Esophagus squamous epithelium (tissue), 5 donors: ENCODE data around the gene PXN. TPM values are rescaled to one million over a fixed set of nuclear protein-coding genes. Genes with fewer than 3 reads are reported as not detected.
A peak's percentile ranks its signal among the peaks of the same experiment; 100 is the strongest.
"Not testable (repeated sequence)": the region's sequence is repeated elsewhere in the genome, so short reads cannot be mapped to it uniquely, and the experiment has no call there.

Source experiments
- DNase-seq: peaks from one replicate; lab custom pipeline; 2025; lab: John Stamatoyannopoulos, UW
- H3K27ac ChIP-seq, 4 donors: fragments of 200-600 bp; sonication (generic); one replicate each; pipeline ENCODE4 v1.5.1; 2016 to 2019; ENCODE audit warnings: mild to moderate bottlenecking in 1 of 4
- H3K27me3 ChIP-seq, 4 donors: fragments of 200-600 bp; sonication (generic); 1 replicate in 3 of 4; 2 replicates in 1 of 4; pipeline versions ENCODE4 v1.5.1 to v1.6.0; 2017 to 2021; ENCODE audit warnings: antibody characterized with exemption in 1 of 4
- H3K36me3 ChIP-seq, 3 donors: fragments of 200-600 bp; sonication (generic); one replicate each; pipeline ENCODE4 v1.5.1; 2016 to 2019
- H3K4me1 ChIP-seq, 3 donors: fragments of 200-600 bp; sonication (generic); one replicate each; pipeline ENCODE4 v1.5.1; 2017 to 2019
- H3K4me3 ChIP-seq, 4 donors: fragments of 200-600 bp; sonication (generic); 1 replicate in 3 of 4; 2 replicates in 1 of 4; pipeline ENCODE4 v1.5.1; 2016 to 2019; ENCODE audit warnings: mild to moderate bottlenecking in 2 of 4, moderate library complexity in 1 of 4
- H3K9me3 ChIP-seq, 3 donors: fragments of 200-600 bp; sonication (generic); one replicate each; pipeline ENCODE4 v1.5.1; 2016 to 2019
- CTCF ChIP-seq, 6 experiments: fragments of 450-650 bp in 4 of 6; fragments of 200-600 bp in 2 of 6; sonication (generic) in 2 of 6; IDR thresholded peaks; one replicate each; pipeline ENCODE4 v1.5.1; 2016 to 2019; ENCODE audit warnings: antibody characterized with exemption in 6 of 6, mild to moderate bottlenecking in 4 of 6, moderate library complexity in 4 of 6
- POLR2A ChIP-seq, 4 donors: fragments of 450-650 bp; IDR thresholded peaks; one replicate each; pipeline ENCODE4 v1.6.1; 2017; ENCODE audit warnings: antibody characterized with exemption in 4 of 4, mild to moderate bottlenecking in 4 of 4, moderate library complexity in 3 of 4
- WGBS, 2 donors: methylation state at CpG; one replicate each; pipeline ENCODE4 v1.1.5; 2018; 5-methylcytosine and 5-hydroxymethylcytosine counted together
- intact Hi-C: fragments of 100-400 bp; cut with DNase I; formaldehyde crosslinking; loops from one replicate; pipeline ENCODE4 v1.15.0; 2022
- total RNA-seq, 4 donors: library from RNA; depleted of rRNA; stranded (reverse); fragments of >200 nt; gene quantifications; one replicate each; pipeline ENCODE4 v1.1.0, GENCODE V29; 2016
- donor health status: DM: yes; HTN: yes; CAD: no.

PXN gene
- total RNA-seq, 4 donors from 2014 or later, result 18.2 to 44.4 (median 21.4) TPM

GRCh38 chr12:120257041-120257821 is 8.3 kb downstream of the PXN start:
- no peaks in the 10 kb centered on the region for H3K27me3 ChIP-seq
- peaks cover 38 to 98% (median 66%) of the 10 kb centered on the region in 3 donors for H3K4me1 ChIP-seq
- DNase-seq, result no peak
- H3K27ac ChIP-seq, result peak overlapping the region; percentile 69 to 89 (median 82)
- H3K4me3 ChIP-seq, result peak overlapping the region in 1 of 4 donors; percentile 6
- 17 to 24% methylated on average over 4 to 6 of the region's 9 CpGs for WGBS, 2 donors
- intact Hi-C loops, result no loop called here
- no peaks in the 10 kb centered on the region for H3K36me3 ChIP-seq
- no peaks in the 10 kb centered on the region for H3K9me3 ChIP-seq
- TF ChIP-seq POLR2A (IDR thresholded peaks at IDR 0.05) (peak in 1 of 4 donors; percentile 10), CTCF (IDR thresholded peaks at IDR 0.05) (peak in 1 of 6 experiments; percentile 16)

GRCh38 chr12:120254809-120255208 is 10.7 kb downstream of the PXN start:
- Histone ChIP-seq H3K4me1 (peaks cover 32 to 98% (median 77%) of the 10 kb centered on the region in 3 donors), H3K4me3 (no peak overlapping the region), H3K9me3 (no peaks in the 10 kb centered on the region), H3K27me3 (no peaks in the 10 kb centered on the region), H3K27ac (peak overlapping the region; percentile 13 to 89 (median 80)), H3K36me3 (no peaks in the 10 kb centered on the region)
- WGBS, 2 donors, result 71 to 82% methylated on average over 7 of the region's 7 CpGs
- intact Hi-C loops, result no loop called here
- no peak for DNase-seq
- no peak for TF ChIP-seq POLR2A (IDR thresholded peaks at IDR 0.05)
- peak in 2 of 6 experiments; percentile 8 to 23 for TF ChIP-seq CTCF (IDR thresholded peaks at IDR 0.05)

- Histone ChIP-seq H3K4me1 (peaks cover 23 to 98% (median 70%) of the 10 kb centered on the region in 3 donors), H3K27ac (peak overlapping the region; percentile 1 to 89 (median 80))
- 47 to 65% methylated on average over 6 of the region's 6 CpGs for WGBS, 2 donors
- H3K9me3 ChIP-seq, H3K36me3 ChIP-seq, DNase-seq, H3K27me3 ChIP-seq, H3K4me3 ChIP-seq, intact Hi-C loops: not testable (repeated sequence)
These were observed 12.2 kb downstream of the PXN start for GRCh38 chr12:120253313-120253712.

- Histone ChIP-seq H3K27ac (peak overlapping the region in 3 of 4 donors; percentile 57 to 76 (median 74)), H3K9me3 (no peaks in the 10 kb centered on the region), H3K36me3 (no peaks in the 10 kb centered on the region), H3K4me3 (no peak overlapping the region), H3K27me3 (no peaks in the 10 kb centered on the region), H3K4me1 (peaks cover 18 to 98% (median 70%) of the 10 kb centered on the region in 3 donors)
- TF ChIP-seq POLR2A (IDR thresholded peaks at IDR 0.05) (no peak), CTCF (IDR thresholded peaks at IDR 0.05) (no peak)
- WGBS, 2 donors, result 73 to 84% methylated on average over 11 to 12 of the region's 12 CpGs
- intact Hi-C loops, result no loop called here
- DNase-seq, result no peak
These were observed 13.2 kb downstream of the PXN start for GRCh38 chr12:120252071-120252906.

GRCh38 chr12:120251364-120252070 is 14.0 kb downstream of the PXN start:
- WGBS, 2 donors, result 79 to 90% methylated on average over 8 to 12 of the region's 12 CpGs
- intact Hi-C loops, H3K4me3 ChIP-seq, H3K27me3 ChIP-seq, DNase-seq, H3K9me3 ChIP-seq, H3K36me3 ChIP-seq: not testable (repeated sequence)
- Histone ChIP-seq H3K27ac (peak overlapping the region; percentile 15 to 76 (median 66)), H3K4me1 (peaks cover 11 to 98% (median 69%) of the 10 kb centered on the region in 3 donors)
